Measurements from ENCODE around the gene CNTNAP2. TPM values are rescaled to one million over a fixed set of nuclear protein-coding genes. Genes with fewer than 3 reads are reported as not detected.

Gene CNTNAP2
- total and polyA plus RNA-seq, 9 of the 15 experiments (the other 6 are each of a cell fraction or from before 2014, with no cell fraction given): 0.04 to 0.62 (median 0.09) TPM; not detected in 4

DNA sequence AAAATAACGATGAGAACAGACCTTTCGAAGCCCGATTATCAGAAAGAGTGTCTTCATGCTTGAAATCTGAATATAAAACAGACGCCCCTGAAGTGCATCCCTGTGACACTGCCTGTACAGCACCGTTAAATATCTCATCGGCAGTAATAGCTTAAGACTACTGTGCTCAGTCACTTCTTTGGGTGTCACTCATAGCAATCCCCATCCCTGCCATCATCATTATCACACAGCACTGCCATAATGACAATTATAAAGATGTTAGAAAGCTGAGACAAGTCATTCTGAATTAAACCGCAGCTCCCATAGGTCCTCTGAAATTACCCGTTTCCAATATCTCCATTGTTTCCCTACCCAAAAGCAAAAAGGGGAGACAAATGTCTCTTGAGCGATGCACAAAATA, 1906.2 kb downstream of the CNTNAP2 start:
- Histone ChIP-seq H3K9me1 (ENCODE audit: control insufficient read depth, insufficient read depth, low read length) (no peaks in the 10 kb centered on the region), H3K4me1 (replicated peaks in 1 of 2; ENCODE audit: control insufficient read depth in 2 of 2, insufficient read depth in 2 of 2, low read length in 2 of 2) (no peaks in the 10 kb centered on the region), H3K9ac (ENCODE audit: insufficient read depth in 1 of 2, low read depth in 2 of 2, low read length in 2 of 2) (no peak overlapping the region), H3K27ac (ENCODE audit: extremely low read depth, low read depth, low read length) (no peak overlapping the region), H3K4me3 (no peak overlapping the region), H3K9me3 (replicated peaks; ENCODE audit: control insufficient read depth, insufficient read depth, low read depth, low read length) (no peaks in the 10 kb centered on the region), H3K27me3 (ENCODE audit: control insufficient read depth in 2 of 2, insufficient read depth in 2 of 2, low read length in 2 of 2) (no peaks in the 10 kb centered on the region), H3K79me2 (ENCODE audit: control insufficient read depth, insufficient read depth, low read length) (no peaks in the 10 kb centered on the region), H4K20me1 (replicated peaks; ENCODE audit: control insufficient read depth, insufficient read depth, low read length) (no peaks in the 10 kb centered on the region), H3K4me2 (ENCODE audit: insufficient read depth, low read length) (no peak overlapping the region), H2AFZ (ENCODE audit: low read depth, low read length) (no peak overlapping the region), H3K36me3 (ENCODE audit: control insufficient read depth, insufficient read depth, low read length) (no peaks in the 10 kb centered on the region)
- under 1% methylated on average over 9 of the region's 9 CpGs for WGBS (ENCODE audit: insufficient coverage, low coverage, missing lambda C conversion rate)
- ChIA-PET POLR2A (no interaction called here), CTCF (ENCODE audit: low intra/inter-chr PET ratio) (no interaction called here)
- in situ Hi-C loops (cut with MboI) (no loop called here), intact Hi-C loops (cut with micrococcal nuclease) (no loop called here)
- FAIRE-seq (no peak), ATAC-seq (no peak), DNase-seq (ENCODE audit: extremely low read depth in 1 of 4, low spot score in 3 of 4) (no peak)
- TF ChIP-seq OTX1 (CRISPR knock-in tag; IDR thresholded peaks at IDR 0.05) (no peak), POLR2B (IDR thresholded peaks at IDR 0.05; ENCODE audit: low read depth, partially characterized antibody) (no peak), ZNF224 (CRISPR knock-in tag; IDR thresholded peaks at IDR 0.05) (no peak), ZNF551 (CRISPR knock-in tag; IDR thresholded peaks at IDR 0.05) (no peak), NFRKB (IDR thresholded peaks at IDR 0.05; ENCODE audit: low read depth) (no peak), ZFX (CRISPR knock-in tag; IDR thresholded peaks at IDR 0.05) (no peak), L3MBTL2 (IDR thresholded peaks at IDR 0.05) (no peak), TAF1 (IDR thresholded peaks at IDR 0.05; ENCODE audit: control insufficient read depth, extremely low read depth, insufficient read depth, low read length, severe bottlenecking) (no peak), HOXB6 (CRISPR knock-in tag; IDR thresholded peaks at IDR 0.05; ENCODE audit: borderline replicate concordance) (no peak), ZNF184 (CRISPR knock-in tag; IDR thresholded peaks at IDR 0.05) (no peak), ZNF696 (CRISPR knock-in tag; conservative IDR thresholded peaks at IDR 0.05) (no peak), ZC3H8 (IDR thresholded peaks at IDR 0.05) (no peak), BRD9 (IDR thresholded peaks at IDR 0.05; ENCODE audit: low read depth, partially characterized antibody) (no peak), CCNT2 (IDR thresholded peaks at IDR 0.05; ENCODE audit: borderline replicate concordance, extremely low read depth, insufficient read length, low read depth, low read length) (no peak), ZNF140 (CRISPR knock-in tag; IDR thresholded peaks at IDR 0.05) (no peak), ZNF3 (CRISPR knock-in tag; IDR thresholded peaks at IDR 0.05) (no peak), ZEB2 (IDR thresholded peaks at IDR 0.05) (no peak), EHMT2 (IDR thresholded peaks at IDR 0.05) (no peak)
- TF ChIP-seq, protein P1, sequence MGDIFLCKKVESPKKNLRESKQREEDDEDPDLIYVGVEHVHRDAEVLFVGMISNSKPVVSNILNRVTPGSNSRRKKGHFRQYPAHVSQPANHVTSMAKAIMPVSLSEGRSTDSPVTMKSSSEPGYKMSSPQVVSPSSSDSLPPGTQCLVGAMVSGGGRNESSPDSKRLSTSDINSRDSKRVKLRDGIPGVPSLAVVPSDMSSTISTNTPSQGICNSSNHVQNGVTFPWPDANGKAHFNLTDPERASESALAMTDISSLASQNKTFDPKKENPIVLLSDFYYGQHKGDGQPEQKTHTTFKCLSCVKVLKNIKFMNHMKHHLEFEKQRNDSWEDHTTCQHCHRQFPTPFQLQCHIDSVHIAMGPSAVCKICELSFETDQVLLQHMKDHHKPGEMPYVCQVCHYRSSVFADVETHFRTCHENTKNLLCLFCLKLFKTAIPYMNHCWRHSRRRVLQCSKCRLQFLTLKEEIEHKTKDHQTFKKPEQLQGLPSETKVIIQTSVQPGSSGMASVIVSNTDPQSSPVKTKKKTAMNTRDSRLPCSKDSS (IDR thresholded peaks at IDR 0.05; ENCODE audit: low read depth, partially characterized antibody): no peak
- TF ChIP-seq, protein P2, sequence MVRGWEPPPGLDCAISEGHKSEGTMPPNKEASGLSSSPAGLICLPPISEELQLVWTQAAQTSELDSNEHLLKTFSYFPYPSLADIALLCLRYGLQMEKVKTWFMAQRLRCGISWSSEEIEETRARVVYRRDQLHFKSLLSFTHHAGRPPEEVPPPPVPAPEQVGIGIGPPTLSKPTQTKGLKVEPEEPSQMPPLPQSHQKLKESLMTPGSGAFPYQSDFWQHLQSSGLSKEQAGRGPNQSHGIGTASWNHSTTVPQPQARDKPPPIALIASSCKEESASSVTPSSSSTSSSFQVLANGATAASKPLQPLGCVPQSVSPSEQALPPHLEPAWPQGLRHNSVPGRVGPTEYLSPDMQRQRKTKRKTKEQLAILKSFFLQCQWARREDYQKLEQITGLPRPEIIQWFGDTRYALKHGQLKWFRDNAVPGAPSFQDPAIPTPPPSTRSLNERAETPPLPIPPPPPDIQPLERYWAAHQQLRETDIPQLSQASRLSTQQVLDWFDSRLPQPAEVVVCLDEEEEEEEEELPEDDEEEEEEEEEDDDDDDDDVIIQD (CRISPR knock-in tag; IDR thresholded peaks at IDR 0.05): no peak
- BruUV-seq (replicated peaks): no TSS peak
